Superior temporal gyrus (tissue), 1 donor: ENCODE results near the gene SMARCB1.

Experiments used
- DNase-seq: peaks from one replicate; pipeline ENCODE4 v3.0.0-alpha.2; 2016; ENCODE audit errors: extremely low spot score

SMARCB1 gene

GRCh38 chr22:23786752-23787599 lies at the start of gene SMARCB1:
Gene SMARCB1, plus strand, starts transcription at chr22:23786966. Its CDS starts 204 bp downstream, at chr22:23787170.
- peak; percentile 90 for DNase-seq

- no peak for DNase-seq
Observed at GRCh38 chr22:23737696-23738095, 49.1 kb upstream of the SMARCB1 start.

GRCh38 chr22:23742505-23743264 lies 44.1 kb upstream of the SMARCB1 start:
- no peak for DNase-seq

GRCh38 chr22:23743303-23743705 lies 43.5 kb upstream of the SMARCB1 start:
- no peak for DNase-seq

- DNase-seq = no peak
Observed at GRCh38 chr22:23744001-23744400, 42.8 kb upstream of the SMARCB1 start.

GRCh38 chr22:23744485-23744884 lies 42.3 kb upstream of the SMARCB1 start:
- no peak for DNase-seq

- no peak for DNase-seq
Observed at GRCh38 chr22:23745791-23746190, 41.0 kb upstream of the SMARCB1 start.

- no peak for DNase-seq
Observed at GRCh38 chr22:23749841-23750301, 36.9 kb upstream of the SMARCB1 start.

- DNase-seq = peak; percentile 25
Observed at GRCh38 chr22:23750367-23750713, 36.4 kb upstream of the SMARCB1 start.

GRCh38 chr22:23750714-23751440 lies 35.9 kb upstream of the SMARCB1 start, which contains the start of gene ZNF70:
Gene ZNF70, minus strand, starts transcription at chr22:23751112. Its CDS starts 5,972 bp downstream, at chr22:23745140.
- DNase-seq = peak; percentile 57

GRCh38 chr22:23751441-23751996 lies 35.2 kb upstream of the SMARCB1 start:
- DNase-seq = peak; percentile 22

- DNase-seq = no peak
Observed at GRCh38 chr22:23752090-23752691, 34.6 kb upstream of the SMARCB1 start.

GRCh38 chr22:23752750-23753149 lies 34.0 kb upstream of the SMARCB1 start:
- no peak for DNase-seq

- DNase-seq = no peak
Observed at GRCh38 chr22:23753385-23753784, 33.4 kb upstream of the SMARCB1 start.

GRCh38 chr22:23754220-23754919 lies 32.4 kb upstream of the SMARCB1 start, which contains the start of gene VPREB3:
Gene VPREB3, minus strand, starts transcription at chr22:23754425. Its CDS starts 62 bp downstream, at chr22:23754363.
- no peak for DNase-seq

GRCh38 chr22:23754980-23755636 lies 31.7 kb upstream of the SMARCB1 start:
- DNase-seq = peak; percentile 87

- DNase-seq = no peak
Observed at GRCh38 chr22:23755711-23756110, 31.1 kb upstream of the SMARCB1 start.

GRCh38 chr22:23756891-23757290 lies 29.9 kb upstream of the SMARCB1 start:
- no peak for DNase-seq

- DNase-seq = no peak
Observed at GRCh38 chr22:23759566-23759965, 27.2 kb upstream of the SMARCB1 start.

GRCh38 chr22:23760056-23760455 lies 26.7 kb upstream of the SMARCB1 start:
- DNase-seq = no peak
